Stimulated activated CD4-positive, alpha-beta T cell treated with anti-CD3 and anti-CD28 coated beads, Interleukin-15, amount 100 ng/mL, for 24 hours (primary cell): ENCODE data around the gene ZNF570.

ENCODE experiments used
- DNase-seq: peaks from one replicate; pipeline ENCODE4 v3.0.0-alpha.2; 2020

Gene ZNF570

DNA sequence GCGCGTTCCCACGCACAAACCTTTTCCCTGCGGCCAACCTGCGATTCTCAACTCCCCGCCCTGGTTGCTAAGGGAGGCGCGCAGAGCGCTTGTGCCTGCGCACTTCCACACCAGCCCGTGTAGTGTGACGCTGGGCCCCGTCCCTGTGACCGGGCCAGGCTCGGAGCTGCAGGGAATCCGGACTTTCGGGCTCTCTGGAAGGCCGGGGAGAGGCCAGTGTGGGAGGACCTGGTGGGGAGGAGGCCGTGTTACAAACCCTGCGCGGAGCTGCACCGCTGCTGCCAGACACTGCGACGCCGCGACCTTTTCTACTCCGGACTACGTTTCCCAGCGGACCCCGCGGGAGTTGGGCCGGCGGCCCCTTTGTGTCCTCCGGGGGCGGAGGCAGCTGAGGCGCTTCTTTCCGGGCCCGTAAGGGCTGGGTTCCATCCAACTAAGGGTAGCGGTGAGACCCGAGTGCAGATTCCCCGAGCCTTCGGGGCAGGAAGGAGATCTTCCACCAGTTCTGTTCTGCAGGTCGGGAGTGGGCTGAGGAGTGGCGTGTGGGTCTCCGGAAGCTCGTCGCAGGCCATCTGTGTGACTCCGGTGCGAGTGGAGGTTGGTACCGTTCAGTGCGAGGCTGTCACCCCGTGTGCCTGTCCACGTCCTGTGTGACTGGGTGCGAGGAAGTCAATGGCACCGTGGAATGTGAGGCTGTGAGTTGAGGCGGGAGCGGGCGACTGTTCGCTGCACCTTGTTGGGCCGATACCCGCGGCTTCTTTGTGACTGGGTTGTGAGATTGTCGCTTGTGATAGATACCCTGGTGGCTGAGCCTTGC lies at the start of gene ZNF570:
Gene ZNF570, plus strand, starts transcription at position 396 of the 817 bp plus-strand sequence. CDS start 999 bp downstream, outside the sequence.
- peak; percentile 91 for DNase-seq

DNA sequence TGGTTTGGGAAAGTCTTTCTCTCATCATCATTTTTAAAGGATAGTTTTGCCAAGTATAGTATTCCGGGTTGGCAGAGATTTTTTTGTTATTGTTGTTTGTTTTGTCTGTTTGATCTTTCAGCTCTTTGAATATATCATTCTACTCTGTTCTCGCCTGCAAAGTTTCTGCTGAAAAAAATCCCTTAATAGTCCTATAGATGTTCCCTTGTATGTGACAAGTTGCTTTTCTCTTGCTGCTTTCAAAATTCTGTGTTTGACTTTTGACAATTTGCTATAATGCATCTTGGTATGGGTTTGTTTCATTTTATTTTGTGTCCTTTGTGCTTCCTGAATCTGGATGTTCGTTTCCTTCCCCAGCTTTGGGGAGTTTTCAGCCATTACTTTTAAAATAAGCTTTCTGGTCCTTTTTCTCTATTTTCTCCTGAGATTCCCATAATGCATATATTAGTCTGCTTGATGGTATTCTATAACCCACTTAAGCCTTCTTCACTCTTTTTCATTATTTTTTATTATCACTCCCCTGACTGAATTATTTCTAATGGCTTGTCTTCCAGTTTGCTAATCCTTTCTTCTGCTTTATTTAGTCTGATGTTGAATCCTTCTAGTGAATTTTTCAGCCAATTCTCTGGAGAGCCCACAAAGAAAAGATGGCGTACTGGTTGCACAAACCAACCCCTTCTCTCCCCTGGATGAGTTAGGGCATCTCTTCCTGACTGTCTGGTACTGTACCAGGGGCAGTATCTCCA lies 16.5 kb upstream of the ZNF570 start:
- DNase-seq = no peak

DNA sequence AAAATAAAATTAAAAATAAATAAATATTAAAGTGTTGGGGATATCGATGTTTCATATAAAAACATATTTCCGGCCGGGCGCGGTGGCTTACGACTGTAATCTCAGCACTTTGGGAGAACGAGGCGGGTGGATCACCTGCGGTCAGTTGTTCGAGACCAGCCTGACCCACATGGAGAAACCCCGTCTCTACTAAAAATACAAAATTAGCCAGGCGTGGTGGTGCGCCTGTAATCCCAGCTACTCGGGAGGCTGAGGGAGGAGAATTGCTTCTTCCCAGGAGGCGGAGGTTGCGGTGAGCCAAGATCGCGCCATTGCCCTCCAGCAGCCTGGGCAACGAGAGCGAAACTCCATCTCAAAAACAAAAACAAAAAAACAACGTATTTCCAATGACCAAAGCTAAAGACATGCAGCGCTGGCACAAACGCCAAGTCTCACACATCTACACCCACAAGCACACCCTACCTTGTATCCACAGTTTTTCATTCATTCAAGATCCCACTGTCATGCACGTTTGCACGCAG lies 2.8 kb upstream of the ZNF570 start:
- no peak for DNase-seq

DNA sequence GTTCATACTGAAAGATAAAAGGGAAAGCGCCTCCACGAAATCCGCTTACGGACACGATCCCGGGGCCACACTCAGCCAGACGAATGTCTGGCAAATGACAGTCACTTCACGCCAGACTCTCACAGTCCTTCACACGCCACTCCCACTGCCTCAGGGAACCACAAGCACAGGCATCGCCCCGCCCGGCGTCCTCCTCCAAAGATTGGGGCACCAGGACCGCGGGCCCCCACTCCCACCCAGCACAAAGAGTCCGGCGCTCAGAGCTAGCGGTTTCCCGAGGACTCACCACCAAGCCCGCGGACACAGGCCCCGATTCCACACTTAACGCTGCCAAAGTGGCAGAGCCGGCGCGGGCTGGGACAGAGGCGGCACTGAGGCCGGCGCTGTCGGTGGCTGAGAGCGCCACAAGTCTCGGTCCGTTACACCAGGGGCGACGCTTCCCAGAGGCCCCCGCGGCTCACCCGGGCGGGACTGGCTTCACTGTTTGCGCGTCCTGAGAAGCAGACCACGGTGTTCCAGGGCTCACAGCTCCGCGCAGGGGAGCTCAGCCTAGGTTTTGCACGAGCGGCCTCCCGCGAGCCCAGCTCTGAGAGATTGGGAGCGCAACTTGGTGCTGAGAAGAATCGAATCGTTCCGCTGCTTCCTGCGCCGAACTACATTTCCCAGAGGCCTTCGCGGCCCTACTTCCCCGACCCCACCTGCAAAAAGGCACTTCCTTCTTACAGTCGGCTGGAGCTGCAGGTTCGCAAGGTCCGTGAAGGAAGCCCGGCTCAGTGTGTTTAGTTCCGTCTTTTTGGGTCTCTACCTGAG lies 2.2 kb upstream of the ZNF570 start, which contains the start of gene ZNF569:
Gene ZNF569, minus strand, starts transcription at position 647 of the 810 bp plus-strand sequence. CDS start 22,523 bp downstream, outside the sequence.
- DNase-seq = peak; percentile 88

DNA sequence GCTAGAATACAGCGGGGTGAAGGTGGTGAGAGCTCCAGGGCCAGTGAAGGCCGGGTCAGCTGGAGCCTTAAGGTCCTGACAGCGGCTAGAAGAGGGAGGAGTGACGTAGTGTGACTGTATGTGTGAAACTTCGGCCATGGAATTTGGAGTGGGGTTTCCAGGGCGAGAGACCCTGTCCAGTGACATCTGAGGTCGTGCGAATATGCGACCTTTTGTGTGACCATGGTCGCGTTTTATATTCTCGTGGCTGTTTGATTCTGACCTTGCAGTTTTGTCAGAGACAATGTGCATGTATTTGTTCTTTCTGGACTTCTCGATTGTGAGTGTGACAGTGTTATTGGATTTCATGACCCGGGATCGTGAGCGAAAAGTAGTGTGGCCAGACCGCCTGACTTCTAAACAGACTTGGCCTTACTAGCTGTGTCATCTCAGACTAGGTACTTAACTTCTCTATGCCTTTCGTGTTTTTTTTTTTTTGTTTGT lies 1.5 kb upstream of the ZNF570 start:
- DNase-seq = no peak

DNA sequence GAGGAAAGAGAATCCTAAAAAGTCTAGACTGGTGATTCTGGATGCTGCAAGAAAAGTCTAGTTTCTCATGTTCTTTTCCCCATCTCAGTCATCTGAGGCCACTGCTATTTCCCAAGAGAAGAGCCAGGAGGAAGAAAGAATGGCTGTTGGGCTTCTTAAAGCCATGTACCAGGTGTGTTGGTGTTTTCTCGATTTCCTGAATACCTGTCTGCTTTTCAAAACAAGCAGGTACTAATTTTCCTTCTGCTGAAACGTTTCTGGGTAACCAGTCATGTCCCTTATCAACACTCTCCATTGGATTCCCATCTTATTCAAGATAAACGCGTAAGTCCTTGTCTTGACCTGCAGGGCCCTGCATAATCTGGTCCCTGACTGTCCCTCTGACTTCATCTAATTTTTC lies 1.1 kb downstream of the ZNF570 start:
- no peak for DNase-seq

DNA sequence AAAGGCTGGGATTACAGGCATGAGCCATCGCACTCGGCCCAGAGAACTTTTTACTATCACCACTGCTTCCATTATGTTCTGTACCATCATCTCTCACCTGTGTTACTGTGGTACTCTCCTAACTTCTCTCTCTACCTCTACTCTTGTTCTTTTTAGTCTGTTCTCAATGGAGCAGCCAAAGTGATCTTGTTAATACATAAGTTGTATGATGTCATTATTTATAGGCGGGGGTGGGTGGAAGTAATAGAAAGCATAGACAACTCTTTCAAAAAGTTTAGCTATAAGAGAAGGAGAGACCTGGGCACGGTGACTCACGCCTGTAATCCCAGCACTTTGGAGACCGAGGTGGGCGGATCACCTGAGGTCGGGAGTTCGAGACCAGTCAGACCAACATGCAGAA lies 3.0 kb downstream of the ZNF570 start:
- no peak for DNase-seq

DNA sequence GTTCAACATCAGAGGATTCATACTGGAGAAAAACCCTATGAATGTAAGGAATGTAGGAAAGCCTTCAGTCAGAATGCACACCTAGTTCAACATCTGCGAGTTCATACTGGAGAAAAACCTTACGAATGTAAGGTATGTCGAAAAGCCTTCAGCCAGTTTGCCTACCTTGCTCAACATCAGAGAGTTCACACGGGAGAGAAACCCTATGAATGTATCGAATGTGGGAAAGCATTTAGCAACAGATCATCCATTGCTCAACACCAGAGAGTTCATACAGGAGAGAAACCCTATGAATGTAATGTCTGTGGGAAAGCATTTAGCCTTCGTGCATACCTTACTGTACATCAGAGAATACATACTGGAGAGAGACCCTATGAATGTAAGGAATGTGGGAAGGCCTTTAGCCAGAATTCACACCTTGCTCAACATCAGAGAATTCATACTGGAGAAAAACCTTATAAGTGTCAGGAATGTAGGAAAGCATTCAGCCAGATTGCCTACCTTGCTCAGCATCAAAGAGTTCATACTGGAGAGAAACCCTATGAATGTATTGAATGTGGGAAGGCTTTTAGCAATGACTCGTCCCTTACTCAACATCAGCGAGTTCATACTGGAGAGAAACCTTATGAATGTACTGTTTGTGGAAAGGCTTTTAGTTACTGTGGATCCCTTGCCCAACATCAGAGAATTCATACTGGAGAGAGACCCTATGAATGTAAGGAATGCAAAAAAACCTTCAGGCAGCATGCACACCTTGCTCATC lies 15.4 kb downstream of the ZNF570 start:
- no peak for DNase-seq

DNA sequence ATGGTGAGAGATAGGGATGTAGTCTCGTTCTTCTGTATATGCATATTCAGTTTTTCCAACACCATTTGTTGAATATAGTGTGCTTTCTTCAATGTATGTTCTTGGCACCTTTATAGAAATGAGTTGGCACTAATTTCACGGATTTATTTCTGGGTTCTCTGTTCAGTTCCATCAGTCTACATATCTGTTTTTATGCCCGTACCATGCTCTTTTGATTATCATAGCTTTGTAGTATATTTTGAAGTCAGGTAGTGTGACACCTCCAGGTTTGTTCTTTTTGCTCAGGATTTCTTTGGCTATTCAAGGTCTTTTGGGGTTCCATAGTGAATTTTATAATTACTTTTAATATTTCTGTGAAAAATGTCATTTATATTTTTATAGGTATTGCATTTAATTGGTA lies 23.1 kb downstream of the ZNF570 start:
- no peak for DNase-seq

DNA sequence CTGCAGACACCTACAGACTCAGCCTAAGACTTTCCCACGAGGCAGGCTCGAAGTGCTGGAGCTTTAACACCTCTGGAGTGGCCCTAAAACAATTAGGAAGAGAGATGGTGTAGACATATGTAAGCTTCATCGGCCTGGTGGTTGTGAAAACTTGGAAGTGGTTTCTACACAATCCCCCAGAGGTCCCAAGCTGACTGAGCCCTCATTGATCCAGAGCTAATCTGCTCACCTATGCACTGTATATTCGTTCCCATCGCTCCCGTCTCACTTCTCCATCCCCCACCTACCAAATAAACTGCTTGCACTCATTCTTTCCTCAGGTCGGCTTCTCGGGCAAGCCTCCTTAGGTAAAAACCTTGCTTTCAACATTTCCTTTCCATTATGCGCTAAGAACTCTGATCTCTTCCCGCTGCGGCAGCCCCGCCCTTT lies 36.8 kb downstream of the ZNF570 start:
- DNase-seq = no peak

DNA sequence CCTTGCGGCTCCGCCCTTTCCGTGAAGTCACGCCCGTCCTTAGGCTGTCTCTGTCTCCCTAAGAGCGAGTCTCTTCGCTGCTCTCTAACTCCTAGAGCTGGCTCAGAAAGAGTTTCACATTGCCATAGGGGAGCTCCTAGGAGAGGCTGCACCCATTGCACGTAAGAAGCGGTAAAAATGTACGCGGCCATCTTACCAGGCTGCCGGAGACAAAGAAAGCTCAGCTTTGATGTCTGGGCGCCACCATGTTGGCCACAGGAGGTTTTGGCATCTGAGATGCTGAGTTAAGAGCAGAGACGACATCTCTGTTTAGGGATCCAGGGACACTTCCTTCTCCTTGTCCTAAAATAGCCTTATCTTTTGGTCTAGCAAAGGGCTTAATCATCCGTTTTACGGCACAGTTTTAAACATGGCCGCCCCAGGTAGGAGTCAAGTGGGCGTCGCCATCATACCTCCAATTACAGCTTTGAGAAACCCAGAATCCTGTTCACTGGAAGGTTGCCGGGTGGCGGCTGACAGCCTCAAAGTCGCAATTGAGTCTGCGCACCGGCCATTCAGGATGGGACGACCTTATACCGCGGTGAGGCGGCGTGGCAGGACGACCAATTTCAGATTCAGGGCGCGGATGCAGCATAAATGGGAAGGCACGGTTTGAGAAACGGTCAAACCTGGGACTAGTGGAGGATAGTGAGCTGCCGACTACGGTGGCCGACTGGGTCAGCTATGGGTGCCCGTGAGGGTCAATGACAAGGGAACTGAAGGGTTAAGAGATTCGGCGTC lies 37.4 kb downstream of the ZNF570 start, which contains the start of gene ZNF793:
Gene ZNF793, plus strand, starts transcription at position 553 of the 780 bp plus-strand sequence. CDS start 16,501 bp downstream, outside the sequence.
- DNase-seq = peak; percentile 82

DNA sequence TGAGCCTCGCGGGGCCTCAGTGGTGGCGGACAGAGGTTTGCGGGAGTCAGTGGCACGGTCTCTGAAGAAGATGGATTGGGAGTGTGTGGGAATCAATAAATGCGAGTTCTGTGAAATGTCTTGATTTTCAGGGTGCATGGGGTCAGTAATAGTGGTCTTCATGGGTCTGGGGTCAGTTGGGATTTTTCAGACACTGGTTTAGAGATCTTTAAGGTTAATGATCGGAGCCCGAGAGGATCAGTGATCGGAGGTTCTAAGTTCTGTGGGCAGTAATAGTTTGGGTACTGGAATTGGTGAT lies 38.0 kb downstream of the ZNF570 start:
- DNase-seq = no peak

DNA sequence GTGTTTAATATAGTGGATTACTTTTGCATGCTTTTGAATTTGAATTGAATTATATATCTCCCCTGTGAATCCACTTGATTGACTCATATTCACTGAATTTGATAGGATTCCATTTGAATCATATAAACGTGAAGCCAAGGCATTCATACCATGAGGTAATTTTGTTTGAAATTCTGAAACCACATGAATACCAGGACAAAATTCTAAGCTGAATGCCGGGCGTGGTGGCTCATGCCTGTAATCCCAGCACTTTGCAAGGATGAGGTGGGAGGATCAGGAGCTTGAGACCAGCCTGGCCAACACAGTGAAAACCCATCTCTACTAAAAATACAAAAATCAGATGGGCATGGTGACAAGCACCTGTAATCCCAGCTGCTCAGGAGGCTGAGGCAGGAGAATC lies 42.0 kb downstream of the ZNF570 start:
- DNase-seq = no peak

DNA sequence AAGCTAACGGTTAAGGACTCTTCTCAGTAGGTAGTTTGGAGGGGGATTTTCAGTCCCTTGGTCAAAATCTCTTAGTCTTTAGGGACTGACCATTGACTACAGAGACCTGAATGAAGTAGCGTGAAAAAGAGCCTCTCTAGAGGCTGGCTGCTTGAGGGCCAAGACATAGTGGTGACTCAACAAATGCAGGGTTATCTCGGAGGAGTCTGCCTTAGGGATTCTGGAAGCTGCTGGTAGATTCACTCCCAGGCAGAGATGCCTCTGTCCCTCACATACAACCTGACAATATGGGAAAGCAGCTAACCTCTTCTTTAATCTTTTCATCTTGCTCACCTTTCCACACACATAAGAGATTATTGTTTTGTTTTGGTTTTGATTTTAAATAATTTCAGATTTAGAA lies 42.7 kb downstream of the ZNF570 start:
- DNase-seq = no peak

DNA sequence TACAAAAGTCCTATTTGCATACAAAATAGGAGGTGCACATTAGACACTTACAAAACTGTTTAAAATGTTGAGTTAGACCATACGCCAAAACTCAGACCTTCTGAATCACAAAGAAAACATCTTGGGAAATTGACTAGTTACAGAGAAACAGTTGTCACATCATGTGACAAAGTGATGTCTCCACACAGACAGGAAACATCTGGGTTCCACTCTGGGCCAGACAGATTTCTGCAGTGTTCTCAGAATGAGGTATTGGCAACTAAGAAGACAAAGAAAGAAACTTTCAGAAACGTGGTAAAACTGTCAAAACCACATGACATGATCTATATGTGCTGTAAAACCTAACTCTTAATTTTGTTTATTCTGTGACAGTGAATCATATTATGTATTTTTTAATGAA lies 44.2 kb downstream of the ZNF570 start:
- no peak for DNase-seq

DNA sequence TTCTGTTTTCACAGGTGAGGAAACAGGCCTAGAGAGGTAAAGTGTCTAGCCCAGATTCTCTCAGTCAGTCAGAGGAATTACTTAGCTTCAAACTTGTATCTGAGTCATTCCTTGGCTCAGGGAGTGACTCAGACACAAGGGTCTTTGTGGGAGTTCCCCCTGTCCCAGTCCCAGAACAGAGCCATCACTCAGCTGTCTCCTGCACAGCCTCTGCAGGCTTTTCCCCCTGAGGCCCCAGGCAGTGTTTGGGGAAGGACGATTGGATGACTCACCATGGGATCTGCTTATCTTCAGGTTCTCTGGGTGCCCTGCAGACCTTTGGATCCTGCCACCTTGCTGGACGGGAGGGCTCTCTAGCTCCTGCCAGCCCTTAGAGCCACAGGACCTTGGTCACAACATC lies 50.7 kb downstream of the ZNF570 start:
- no peak for DNase-seq

DNA sequence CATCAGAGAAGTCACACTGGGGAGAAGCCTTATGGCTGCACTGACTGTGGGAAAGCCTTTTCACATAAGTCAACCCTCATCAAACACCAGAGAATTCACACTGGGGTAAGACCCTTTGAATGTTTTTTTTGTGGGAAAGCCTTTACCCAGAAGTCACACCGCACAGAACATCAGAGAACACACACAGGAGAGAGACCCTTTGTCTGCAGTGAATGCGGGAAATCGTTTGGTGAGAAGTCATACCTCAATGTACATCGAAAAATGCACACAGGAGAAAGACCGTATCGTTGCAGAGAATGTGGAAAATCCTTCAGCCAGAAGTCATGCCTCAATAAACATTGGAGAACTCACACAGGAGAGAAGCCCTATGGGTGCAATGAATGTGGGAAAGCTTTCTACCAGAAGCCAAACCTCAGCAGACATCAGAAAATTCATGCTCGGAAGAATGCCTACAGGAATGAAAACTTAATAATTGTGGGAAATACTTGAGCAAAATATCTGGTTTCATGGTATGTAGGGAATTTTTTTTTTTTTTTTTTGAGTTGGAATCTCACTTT lies 68.3 kb downstream of the ZNF570 start:
- no peak for DNase-seq
